Esophagus muscularis mucosa (tissue), 4 donors: ENCODE results near the gene NGRN. TPM values are rescaled to one million over a fixed set of nuclear protein-coding genes. Genes with fewer than 3 reads are reported as not detected.

Experiments used
- DNase-seq: peaks from one replicate; pipeline ENCODE4 v3.0.0-alpha.2; 2017; ENCODE audit errors: extremely low spot score
- H3K27ac ChIP-seq, 4 donors: fragments of 200-600 bp; sonication (generic); replicated peaks in 1 of 4; 1 replicate in 3 of 4; 2 replicates in 1 of 4; pipeline ENCODE4 v1.5.1; 2016 to 2019; ENCODE audit warnings: mild to moderate bottlenecking in 1 of 4
- H3K27me3 ChIP-seq, 4 donors: fragments of 200-600 bp; sonication (generic); one replicate each; pipeline versions ENCODE4 v1.5.1 to v1.6.0; 2016 to 2019
- H3K36me3 ChIP-seq, 4 donors: fragments of 200-600 bp; sonication (generic); one replicate each; pipeline ENCODE4 v1.5.1; 2016 to 2019
- H3K4me1 ChIP-seq, 4 donors: fragments of 200-600 bp; sonication (generic); one replicate each; pipeline ENCODE4 v1.5.1; 2016 to 2019
- H3K4me3 ChIP-seq, 4 donors: fragments of 200-600 bp; sonication (generic); 1 replicate in 2 of 4; 2 replicates in 2 of 4; pipeline ENCODE4 v1.5.1; 2016 to 2019; ENCODE audit warnings: mild to moderate bottlenecking in 4 of 4, moderate library complexity in 1 of 4
- H3K9me3 ChIP-seq, 4 donors: fragments of 200-600 bp; sonication (generic); 1 replicate in 3 of 4; 2 replicates in 1 of 4; pipeline ENCODE4 v1.5.1; 2016 to 2019
- EP300 ChIP-seq: sonication (generic); formaldehyde crosslinking; IDR thresholded peaks from one replicate; pipeline ENCODE4 v1.6.1; 2017; ENCODE audit warnings: antibody characterized with exemption
- POLR2A ChIP-seq: fragments of 450-650 bp; IDR thresholded peaks from one replicate; pipeline ENCODE4 v1.6.1; 2017; ENCODE audit warnings: antibody characterized with exemption, moderate library complexity, mild to moderate bottlenecking, low read depth
- POLR2AphosphoS5 ChIP-seq, 2 donors: sonication (generic); formaldehyde crosslinking; IDR thresholded peaks; one replicate each; pipeline ENCODE4 v1.6.1; 2017; ENCODE audit warnings: antibody characterized with exemption in 2 of 2
- WGBS: methylation state at CpG from one replicate; pipeline ENCODE4 v1.1.5; 2018; 5-methylcytosine and 5-hydroxymethylcytosine counted together
- intact Hi-C: fragments of 100-400 bp; cut with DNase I; formaldehyde crosslinking; loops from one replicate; pipeline ENCODE4 v1.15.1; 2023
- small RNA-seq, 3 donors: library from RNA; depleted of rRNA; stranded (forward); fragments of <200 nt; gene quantifications; one replicate each; pipeline ENCODE3, GENCODE V24; 2016
- total RNA-seq, 4 donors: library from RNA; depleted of rRNA; stranded (reverse); fragments of >200 nt; gene quantifications; one replicate each; pipeline versions ENCODE4 v1.1.0 to v1.2.1, GENCODE V29; 2016
- TF ChIP-seq, protein P1 (sequence below), 3 experiments: fragments of 200-600 bp in 2 of 3; fragments of 450-650 bp in 1 of 3; sonication (generic) in 2 of 3; IDR thresholded peaks; one replicate each; pipeline ENCODE4 v1.5.1; 2017 to 2019; ENCODE audit warnings: antibody characterized with exemption in 3 of 3, mild to moderate bottlenecking in 2 of 3, moderate library complexity in 1 of 3

NGRN gene
- total RNA-seq, 4 donors from 2014 or later, result 140 to 166 (median 154) TPM

DNA sequence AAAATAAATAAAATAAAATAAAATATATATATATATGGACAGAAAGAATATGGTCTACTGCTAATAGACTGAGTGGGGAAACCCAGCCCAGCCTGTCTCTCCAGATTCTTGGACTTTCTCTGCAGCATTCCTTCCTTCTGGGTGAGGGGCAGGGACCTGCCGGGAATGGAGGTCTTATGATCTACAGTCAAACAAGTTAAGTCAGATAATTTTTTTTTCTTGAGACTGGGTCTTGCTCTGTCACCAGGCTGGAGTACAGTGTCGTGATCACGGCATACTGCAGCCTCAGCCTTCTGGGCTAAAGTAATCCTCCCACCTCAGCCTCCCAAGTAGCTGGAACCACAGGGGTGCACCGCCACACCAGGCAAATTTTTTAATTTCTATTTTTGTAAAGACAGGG, 53.1 kb downstream of the NGRN start:
- peak; percentile 77 for DNase-seq
- H3K4me3 ChIP-seq, result no peak overlapping the region
- TF ChIP-seq EP300, result no peak
- no peak for TF ChIP-seq POLR2AphosphoS5 (IDR thresholded peaks at IDR 0.05)
- no peak for TF ChIP-seq POLR2A
- TF ChIP-seq, protein P1, sequence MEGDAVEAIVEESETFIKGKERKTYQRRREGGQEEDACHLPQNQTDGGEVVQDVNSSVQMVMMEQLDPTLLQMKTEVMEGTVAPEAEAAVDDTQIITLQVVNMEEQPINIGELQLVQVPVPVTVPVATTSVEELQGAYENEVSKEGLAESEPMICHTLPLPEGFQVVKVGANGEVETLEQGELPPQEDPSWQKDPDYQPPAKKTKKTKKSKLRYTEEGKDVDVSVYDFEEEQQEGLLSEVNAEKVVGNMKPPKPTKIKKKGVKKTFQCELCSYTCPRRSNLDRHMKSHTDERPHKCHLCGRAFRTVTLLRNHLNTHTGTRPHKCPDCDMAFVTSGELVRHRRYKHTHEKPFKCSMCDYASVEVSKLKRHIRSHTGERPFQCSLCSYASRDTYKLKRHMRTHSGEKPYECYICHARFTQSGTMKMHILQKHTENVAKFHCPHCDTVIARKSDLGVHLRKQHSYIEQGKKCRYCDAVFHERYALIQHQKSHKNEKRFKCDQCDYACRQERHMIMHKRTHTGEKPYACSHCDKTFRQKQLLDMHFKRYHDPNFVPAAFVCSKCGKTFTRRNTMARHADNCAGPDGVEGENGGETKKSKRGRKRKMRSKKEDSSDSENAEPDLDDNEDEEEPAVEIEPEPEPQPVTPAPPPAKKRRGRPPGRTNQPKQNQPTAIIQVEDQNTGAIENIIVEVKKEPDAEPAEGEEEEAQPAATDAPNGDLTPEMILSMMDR (IDR thresholded peaks at IDR 0.05), result no peak
- 73% methylated on average over 4 of the region's 4 CpGs for WGBS
- H3K36me3 ChIP-seq, result no peaks in the 10 kb centered on the region
- H3K9me3 ChIP-seq, result no peaks in the 10 kb centered on the region
- no peaks in the 10 kb centered on the region for H3K27me3 ChIP-seq
- no peak overlapping the region for H3K27ac ChIP-seq
- intact Hi-C loops, result loop anchor here (10.0 kb wide), 1 partner anchor 296 kb away; no protein-coding TSS in a partner anchor
- peaks cover 26 to 40% (median 36%) of the 10 kb centered on the region in 4 donors for H3K4me1 ChIP-seq

DNA sequence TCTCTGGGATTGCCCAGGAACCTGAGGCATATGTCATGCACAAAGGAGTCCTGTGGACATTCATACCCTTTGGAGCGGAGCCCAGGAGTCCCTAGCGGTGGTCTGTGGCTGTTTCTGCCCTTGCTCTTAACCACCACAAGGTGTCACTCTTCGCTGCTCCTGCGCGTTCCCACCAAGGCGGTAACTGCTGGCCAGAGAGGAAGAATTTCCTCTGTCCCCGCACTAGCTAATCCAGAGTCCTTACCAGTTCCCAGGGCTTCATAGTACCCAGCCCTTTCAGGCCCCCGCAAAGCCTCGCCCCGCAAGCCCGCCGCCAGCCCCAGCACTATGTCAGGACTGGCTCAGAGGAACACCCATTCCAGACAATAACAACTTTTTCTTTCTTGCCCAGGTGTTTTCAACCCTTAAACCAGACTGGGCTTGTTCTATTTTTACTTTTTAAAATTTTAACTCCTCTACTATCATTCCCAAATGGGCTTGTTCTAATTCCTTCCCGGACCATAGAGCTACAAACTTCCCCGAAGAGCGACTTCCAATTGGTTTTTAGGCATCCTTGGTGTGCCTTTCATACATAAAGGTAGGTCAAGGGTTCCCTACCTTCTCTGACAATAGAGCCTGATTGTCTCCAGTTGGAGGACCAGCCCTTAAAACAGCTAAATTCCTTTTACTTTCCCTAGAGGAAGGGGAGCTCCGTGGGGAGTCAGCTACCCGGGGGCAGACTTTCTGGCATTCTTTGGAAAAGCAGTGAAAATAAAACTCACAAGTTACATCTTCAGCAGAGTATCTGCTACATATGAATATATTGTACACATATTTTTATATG, 54.8 kb downstream of the NGRN start:
- no peaks in the 10 kb centered on the region for H3K9me3 ChIP-seq
- H3K4me3 ChIP-seq, result peak overlapping the region in 1 of 4 donors; percentile 25
- peak; percentile 93 for DNase-seq
- H3K27me3 ChIP-seq, result no peaks in the 10 kb centered on the region
- peaks cover 21 to 32% (median 30%) of the 10 kb centered on the region in 4 donors for H3K4me1 ChIP-seq
- H3K36me3 ChIP-seq, result no peaks in the 10 kb centered on the region
- no peak for TF ChIP-seq EP300
- peak; percentile 36 to 70 for TF ChIP-seq POLR2AphosphoS5 (IDR thresholded peaks at IDR 0.05)
- TF ChIP-seq, protein P1 (IDR thresholded peaks at IDR 0.05), result peak; percentile 97 to 98 (median 98)
- intact Hi-C loops, result loop anchor here (2.0 kb wide), 1 partner anchor 163 kb away; no protein-coding TSS in a partner anchor
- WGBS, result 16% methylated on average over 16 of the region's 17 CpGs
- peak overlapping the region; percentile 0 to 49 (median 30) for H3K27ac ChIP-seq

DNA sequence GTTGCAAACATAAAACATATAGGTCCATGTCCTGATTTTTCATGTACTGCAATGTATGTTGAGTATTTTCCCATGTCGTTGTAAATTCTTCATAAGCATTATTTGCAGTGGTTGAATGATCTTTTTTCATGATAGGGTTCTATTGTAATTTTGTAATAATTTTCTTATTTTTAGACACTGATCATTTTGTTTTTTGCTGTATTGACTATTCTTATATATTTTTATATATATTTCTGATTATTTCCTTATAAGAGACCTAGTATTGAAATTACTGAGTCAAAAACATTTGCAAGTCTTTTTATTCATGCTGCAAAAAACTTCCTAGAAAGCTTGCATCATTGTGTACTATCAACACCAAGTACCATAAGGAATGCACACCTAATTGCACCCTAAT, 55.4 kb downstream of the NGRN start:
- DNase-seq, result no peak
- intact Hi-C loops, result loop anchor here (2.0 kb wide), 1 partner anchor 162 kb away; no protein-coding TSS in a partner anchor
- WGBS, result 88% methylated on average over 1 of the region's 1 CpG
- TF ChIP-seq, protein P1 (IDR thresholded peaks at IDR 0.05), result no peak
- H3K27me3 ChIP-seq, result no peaks in the 10 kb centered on the region
- no peak overlapping the region for H3K27ac ChIP-seq
- no peaks in the 10 kb centered on the region for H3K36me3 ChIP-seq
- peaks cover 15 to 26% (median 24%) of the 10 kb centered on the region in 4 donors for H3K4me1 ChIP-seq
- no peaks in the 10 kb centered on the region for H3K9me3 ChIP-seq
- no peak overlapping the region for H3K4me3 ChIP-seq

Small RNA genes lying within 50 kb of the gene (small RNA-seq; reads per million reads assigned to genes)
- gene AC091167.3, result 0 reads per million in 3 donors
- 0 reads per million in 3 donors for gene RN7SL736P

Other genes with a start within 250 kb of the NGRN start
- 100 to 1,000 TPM; 119 to 228 (median 171) TPM for gene IDH2, start 163.2 kb upstream of the NGRN start, total RNA-seq
- gene SEMA4B, start 64.3 kb upstream of the NGRN start, total RNA-seq, result 10 to 100 TPM; 30.7 to 68.3 (median 43.4) TPM
- 10 to 100 TPM; 27.2 to 49.0 (median 33.8) TPM for gene CIB1, start 31.7 kb upstream of the NGRN start, total RNA-seq
- gene GDPGP1, start 31.5 kb upstream of the NGRN start, total RNA-seq, result 1 to 10 TPM; 3.8 to 7.4 (median 5.3) TPM
- gene TTLL13, start 16.1 kb upstream of the NGRN start, total RNA-seq, result under 1 TPM in 2 of 4 donors, not detected in 2; 0.32 to 0.42 TPM
- gene ZNF774, start 86.6 kb downstream of the NGRN start, total RNA-seq, result 1 to 10 TPM; 1.5 to 2.3 (median 1.7) TPM
- gene IQGAP1, start 122.6 kb downstream of the NGRN start, total RNA-seq, result 100 to 1,000 TPM; 212 to 293 (median 251) TPM